Measurements from ENCODE around the gene CREBBP. TPM values are rescaled to one million over a fixed set of nuclear protein-coding genes. Genes with fewer than 3 reads are reported as not detected.
A peak's percentile ranks its signal among the peaks of the same experiment; 100 is the strongest.

CREBBP gene
- total and polyA plus RNA-seq, 2 donors (not counting 3 experiments of a cell fraction or from before 2014, with no cell fraction given): 13.8 to 72.7 TPM

GRCh38 chr16:3690980-3691720 is 189.4 kb downstream of the CREBBP start:
- Histone ChIP-seq H3K27me3 (ENCODE audit: control insufficient read depth in 2 of 2, insufficient read depth in 2 of 2, low read length in 2 of 2) (no peaks in the 10 kb centered on the region), H3K79me2 (ENCODE audit: control insufficient read depth, insufficient read depth, low read length) (no peaks in the 10 kb centered on the region), H2AFZ (ENCODE audit: low read depth, low read length) (peak overlapping the region; percentile 67), H3K9me1 (replicated peaks; ENCODE audit: control insufficient read depth, extremely low read depth, insufficient read depth, low read length) (no peaks in the 10 kb centered on the region), H3K9me3 (replicated peaks; ENCODE audit: control insufficient read depth, insufficient read depth, low read length) (no peaks in the 10 kb centered on the region), H3K4me1 (ENCODE audit: control insufficient read depth, extremely low read depth, insufficient read depth, low read length) (no peaks in the 10 kb centered on the region), H4K20me1 (replicated peaks; ENCODE audit: control insufficient read depth, extremely low read depth, insufficient read depth, low read length) (no peaks in the 10 kb centered on the region), H3K9ac (replicated peaks; ENCODE audit: extremely low read depth, insufficient read depth, low read length) (no peak overlapping the region), H3K27ac (ENCODE audit: insufficient read depth, low read depth, low read length) (no peak overlapping the region), H3K36me3 (ENCODE audit: control insufficient read depth in 2 of 2, extremely low read depth in 1 of 2, insufficient read depth in 2 of 2, low read length in 2 of 2) (peaks cover 0 to 2% of the 10 kb centered on the region in 2 experiments), H3K4me3 (replicated peaks in 1 of 3; ENCODE audit: insufficient read depth in 1 of 3, low read depth in 1 of 3, low read length in 3 of 3) (no peak overlapping the region), H3K4me2 (ENCODE audit: insufficient read depth, low read length) (no peak overlapping the region)
- intact Hi-C loops (cut with micrococcal nuclease): loop anchor here (1.0 to 2.0 kb wide), 4 partner anchors 14 to 248 kb away; partner anchors contain the start of genes CREBBP and TRAP1
- POLR2A ChIA-PET: no interaction called here
- no TSS peak for BruUV-seq (replicated peaks)
- CTCF ChIA-PET: interaction anchor here (0.7 to 2.3 kb wide), 9 partner anchors 10 to 562 kb away, joined by 3 to 29 read pairs (median 6); partner anchors contain the start of gene TRAP1
- DNase-seq (ENCODE audit: low read depth, low spot score) (no peak), FAIRE-seq (no peak)
- dilution Hi-C loops (cut with MboI; ENCODE audit: extremely low pct_ligation_motif_present, low sequenced_read_pairs): no loop called here
- TF ChIP-seq JUN (IDR thresholded peaks at IDR 0.05; ENCODE audit: borderline replicate concordance, insufficient read depth, insufficient read length, low read depth) (no peak), POLR2AphosphoS5 (IDR thresholded peaks at IDR 0.05; ENCODE audit: insufficient read depth, low read depth, low read length) (no peak), FOS (IDR thresholded peaks at IDR 0.05; ENCODE audit: borderline replicate concordance, insufficient read depth, low read length) (no peak), MYC (IDR thresholded peaks at IDR 0.05; ENCODE audit: low read depth, low read length) (no peak), CTCF (IDR thresholded peaks at IDR 0.05; ENCODE audit: extremely low read depth in 1 of 2, insufficient read depth in 1 of 2, low read depth in 1 of 2, low read length in 2 of 2) (no peak), EZH2 (IDR thresholded peaks at IDR 0.05; ENCODE audit: borderline replicate concordance, low read depth, low read length, severe bottlenecking) (no peak), POLR2A (IDR thresholded peaks at IDR 0.05; ENCODE audit: low read depth, low read length) (no peak), MAX (IDR thresholded peaks at IDR 0.05; ENCODE audit: insufficient read depth, insufficient read length) (no peak), GATA2 (IDR thresholded peaks at IDR 0.05; ENCODE audit: insufficient read depth, insufficient read length, low read depth, low read length) (no peak)

All from endothelial cell of umbilical vein (primary cell).